Measurements from ENCODE around the gene SEMA4D.

DNA sequence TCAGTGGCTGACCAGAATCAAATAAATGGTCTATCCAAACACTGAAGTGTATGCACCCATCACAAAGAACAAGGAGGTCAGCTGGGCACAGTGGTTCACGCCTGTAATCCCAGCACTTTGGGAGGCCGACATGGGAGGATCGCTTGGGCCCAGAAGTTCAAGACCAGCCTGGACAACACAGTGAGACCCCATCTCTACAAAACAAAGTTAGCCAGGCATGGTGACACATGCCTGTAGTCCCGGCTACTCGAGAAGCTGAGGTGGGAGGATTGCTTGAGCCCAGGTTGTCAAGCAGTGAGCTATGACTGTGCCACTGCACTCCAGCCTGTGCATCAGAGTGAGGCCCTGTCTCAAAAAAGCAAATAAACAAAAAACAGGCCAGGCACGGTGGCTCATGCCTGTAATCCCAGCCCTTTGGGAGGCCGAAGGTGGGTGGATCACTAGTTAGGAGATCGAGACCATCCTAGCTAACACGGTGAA, 40.5 kb downstream of the SEMA4D start:
- TF ChIP-seq POLR2A (IDR thresholded peaks at IDR 0.05; ENCODE audit: low read length) (no peak), GATA1 (IDR thresholded peaks at IDR 0.05; ENCODE audit: low read depth, low read length) (no peak)

Measured in erythroblast (primary cell).